GM21786 (cell line): ENCODE data around the gene GRIP1.

Experiments used
- ATAC-seq: cut with Tn5 transposase; IDR thresholded peaks from one replicate; pipeline ENCODE4 v1.9.1; 2021; ENCODE audit not compliant: unreplicated experiment

The GRIP1 gene

DNA sequence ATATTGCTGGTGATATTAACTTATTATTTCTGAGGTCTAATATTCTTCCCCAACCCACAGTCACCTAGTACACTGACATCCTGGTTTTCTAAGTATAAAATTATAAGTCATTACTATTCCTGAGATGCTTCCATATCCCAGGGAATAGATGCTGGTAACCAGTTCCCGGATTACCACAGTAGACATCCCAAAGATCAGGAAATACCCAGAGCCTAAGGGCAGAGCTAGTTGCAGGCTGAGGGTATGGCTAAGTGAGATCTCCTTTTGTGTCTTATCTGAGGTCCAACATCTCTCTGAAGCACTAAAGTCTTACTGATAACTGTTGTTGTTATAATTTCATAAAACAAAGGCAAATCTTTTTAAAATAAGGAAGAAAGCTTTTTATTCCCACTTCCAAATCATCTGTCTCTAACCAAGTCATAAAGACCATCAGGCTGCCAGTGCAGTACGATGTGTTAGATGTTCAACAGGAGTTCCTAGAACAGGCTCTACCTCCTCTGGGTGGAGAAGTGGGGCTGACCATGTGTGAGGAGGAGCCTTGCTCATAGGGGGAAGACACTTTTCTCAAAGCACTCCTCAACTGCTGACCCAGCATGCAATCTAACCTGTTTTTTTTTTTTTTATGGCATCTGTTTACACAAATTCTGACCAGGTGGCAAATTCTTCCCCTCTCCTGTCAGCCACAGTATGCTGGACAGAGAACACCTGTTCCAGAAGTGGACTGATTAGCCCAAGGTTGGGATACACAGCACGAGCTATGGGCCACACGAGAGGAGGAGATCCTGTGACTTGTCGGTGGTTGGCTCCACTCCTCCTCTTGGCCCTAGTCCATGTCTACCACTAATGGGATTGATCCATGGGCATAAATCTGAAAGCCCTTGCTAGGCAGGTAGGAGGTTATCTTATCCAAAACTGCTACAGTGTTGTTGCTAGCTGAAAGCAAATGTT, 16.1 kb upstream of the GRIP1 start:
- no peak for ATAC-seq

DNA sequence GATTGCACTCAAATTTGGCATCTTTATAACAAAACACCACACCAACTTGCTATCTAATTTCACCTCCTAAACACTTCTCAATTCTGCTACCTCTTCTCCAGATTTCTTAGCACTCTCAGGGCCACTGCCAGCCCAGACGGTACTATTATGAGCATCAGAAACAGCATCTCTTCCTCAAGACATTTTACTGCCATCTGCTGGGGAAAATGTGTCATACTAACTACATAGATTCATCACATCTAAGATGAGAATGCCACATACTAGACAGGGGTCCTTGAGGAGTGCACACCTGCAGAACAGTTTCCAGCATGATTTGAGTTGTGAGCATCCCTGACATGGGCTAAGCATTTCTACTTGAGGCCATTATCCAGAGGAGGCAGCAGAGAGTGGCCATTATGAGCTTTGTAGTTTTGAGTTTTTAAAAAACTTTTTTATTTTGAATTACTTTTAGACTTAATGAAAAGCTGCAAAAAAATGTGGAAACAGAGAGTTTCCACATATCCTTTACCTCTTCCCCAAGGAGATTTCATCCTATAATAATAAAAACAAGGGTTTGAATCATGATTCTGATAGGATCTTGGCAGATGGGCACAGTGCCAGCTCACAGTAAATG, 15.1 kb upstream of the GRIP1 start:
- peak; percentile 73 for ATAC-seq

DNA sequence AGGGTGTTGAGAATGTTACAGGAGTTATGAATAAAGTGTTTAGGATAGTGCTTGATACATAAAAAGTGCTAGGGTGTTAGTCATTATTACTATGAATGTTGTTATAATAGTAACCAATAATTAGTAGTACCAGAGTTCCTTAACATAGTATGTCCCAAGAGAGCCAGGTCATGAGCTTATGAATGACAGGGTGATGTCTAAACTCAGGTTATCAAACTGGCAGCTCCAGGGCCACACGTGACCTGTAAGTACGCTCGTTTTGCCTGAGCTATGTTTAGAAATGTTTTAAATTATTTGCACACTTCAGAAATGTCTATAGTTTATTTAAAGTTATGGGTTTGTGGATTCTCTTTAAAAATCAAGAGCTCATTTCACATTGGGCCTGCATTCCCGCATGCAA, 14.1 kb upstream of the GRIP1 start:
- ATAC-seq, result no peak

DNA sequence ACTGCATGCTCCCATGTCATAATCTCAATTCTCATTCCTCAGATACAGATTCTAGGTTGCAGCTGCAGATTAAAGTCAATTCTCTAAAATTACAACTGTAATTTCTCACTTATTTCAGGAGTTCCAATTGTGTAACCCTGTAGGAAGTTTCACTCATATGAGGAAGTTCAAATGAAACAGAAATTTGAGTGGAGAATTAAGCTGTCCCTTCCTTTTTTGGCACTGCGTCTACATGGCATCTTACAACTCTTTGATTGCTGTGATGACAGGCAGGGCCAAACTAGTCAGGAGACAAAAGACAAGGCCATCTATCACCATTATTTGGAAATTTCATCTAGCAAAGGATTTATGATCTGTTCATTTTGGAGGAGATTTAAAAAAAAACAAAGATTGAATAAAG, 13.3 kb upstream of the GRIP1 start:
- ATAC-seq, result no peak

DNA sequence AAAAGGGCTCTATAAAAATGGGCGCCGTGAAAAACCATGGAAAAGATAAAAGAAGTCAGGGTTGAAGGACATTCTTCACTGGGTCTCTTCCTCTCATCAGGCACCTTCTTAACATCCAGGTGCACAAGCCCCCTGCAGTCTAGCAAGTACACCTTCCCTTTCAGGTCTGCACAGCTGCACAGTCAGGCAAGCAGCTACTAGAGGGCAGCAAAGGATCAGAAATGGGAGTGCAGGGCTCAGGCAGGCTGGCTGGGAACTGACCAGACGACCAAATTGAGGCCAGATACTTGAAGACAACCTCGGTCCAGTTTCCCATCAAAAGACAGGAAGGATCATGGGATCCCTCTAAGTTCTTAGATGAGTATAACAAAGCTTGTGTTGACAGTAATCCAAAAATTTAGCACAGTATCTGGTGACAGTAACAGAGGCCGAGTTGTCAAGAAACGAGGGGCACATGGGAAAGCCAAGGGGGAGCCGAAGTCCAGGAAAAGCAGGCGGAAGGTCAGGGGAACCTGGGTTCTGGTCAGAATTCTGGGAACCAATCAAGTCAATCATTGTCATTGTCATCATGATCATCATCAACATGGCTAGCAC, 10.1 kb upstream of the GRIP1 start:
- peak; percentile 70 for ATAC-seq

DNA sequence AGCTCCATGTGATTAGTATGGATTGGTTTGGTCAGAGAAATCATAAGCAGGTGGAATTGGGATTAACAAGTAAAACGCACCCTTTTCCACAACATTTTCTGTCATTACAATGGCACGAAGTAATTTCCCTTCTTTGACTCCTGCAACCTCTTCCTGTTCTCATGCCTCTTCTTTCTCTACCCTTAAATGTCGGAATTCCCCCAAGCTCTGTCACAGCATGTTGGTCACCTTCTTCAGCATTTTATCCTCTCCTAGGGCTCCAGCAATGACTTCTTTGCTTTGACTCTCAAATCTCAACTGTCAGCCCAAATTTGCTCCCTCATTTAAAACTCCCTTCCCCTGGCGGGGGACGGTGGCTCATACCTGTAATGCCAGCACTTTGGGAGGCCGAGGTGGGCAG, 5.3 kb upstream of the GRIP1 start:
- ATAC-seq, result no peak

DNA sequence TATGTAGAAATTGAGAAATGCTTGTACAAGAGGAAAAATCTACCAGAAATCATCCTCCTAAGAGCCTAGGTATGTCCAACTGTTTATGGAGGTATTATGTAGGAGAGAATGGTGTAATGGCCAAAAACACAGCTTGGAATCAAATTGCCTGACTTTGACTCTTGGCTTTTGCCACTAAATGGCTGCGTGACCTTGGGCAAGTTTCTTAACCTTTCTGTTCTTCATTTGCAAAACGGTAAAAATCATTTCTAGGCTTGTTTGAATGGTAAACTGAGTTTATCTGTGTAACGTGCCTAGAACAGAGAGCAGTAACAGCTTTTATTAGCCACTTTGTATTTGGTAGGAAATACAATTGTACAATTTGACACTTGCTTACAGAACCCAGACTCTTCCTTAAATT, 4.9 kb upstream of the GRIP1 start:
- ATAC-seq, result no peak

DNA sequence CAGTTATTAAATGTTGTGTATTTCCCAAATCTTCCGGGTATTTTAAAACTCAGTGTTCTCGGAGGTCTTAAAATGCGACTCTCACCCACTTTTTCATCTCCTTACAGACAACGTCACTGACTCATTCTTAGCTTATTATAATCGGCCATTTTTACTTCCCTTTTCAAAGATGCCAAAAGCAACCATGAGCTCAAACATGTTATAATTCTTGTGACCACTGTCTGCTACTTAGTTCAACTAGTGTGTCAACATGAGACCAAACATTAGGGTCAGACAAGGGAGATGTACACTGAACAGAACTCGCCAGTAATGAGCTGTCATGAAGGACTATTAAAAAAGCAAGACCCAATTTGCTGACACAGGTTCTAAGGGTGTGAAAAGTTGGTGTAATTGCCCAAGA, 4.2 kb upstream of the GRIP1 start:
- ATAC-seq, result no peak

DNA sequence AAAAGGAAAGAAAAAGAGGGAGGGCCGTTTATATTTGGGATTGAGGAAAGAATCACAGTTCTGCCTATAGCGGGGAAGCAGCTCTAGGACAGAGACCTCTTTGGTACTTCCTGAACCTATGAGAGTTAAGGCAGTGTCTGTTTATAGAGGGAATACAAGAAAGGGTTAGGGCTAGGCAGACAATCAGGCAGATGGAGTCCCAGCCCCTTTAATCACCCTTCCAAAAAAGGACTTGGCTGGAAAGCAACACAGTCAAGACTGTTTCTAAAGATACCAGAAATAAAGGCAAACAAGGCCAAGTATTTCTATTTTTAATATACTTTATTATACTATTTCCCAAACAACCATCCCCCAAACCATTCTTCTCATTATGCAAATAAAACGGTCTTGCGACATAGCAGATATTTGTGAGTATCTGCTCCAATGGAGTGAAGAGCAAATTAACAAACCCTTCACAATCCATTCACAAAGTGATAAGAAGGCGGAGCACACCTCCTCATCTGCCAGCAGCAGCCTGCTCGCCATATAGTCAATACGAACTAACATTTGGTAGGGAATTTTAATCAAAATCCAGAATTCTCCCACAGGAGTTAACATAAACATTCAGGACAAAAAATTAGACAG, 697 bp upstream of the GRIP1 start:
- no peak for ATAC-seq

DNA sequence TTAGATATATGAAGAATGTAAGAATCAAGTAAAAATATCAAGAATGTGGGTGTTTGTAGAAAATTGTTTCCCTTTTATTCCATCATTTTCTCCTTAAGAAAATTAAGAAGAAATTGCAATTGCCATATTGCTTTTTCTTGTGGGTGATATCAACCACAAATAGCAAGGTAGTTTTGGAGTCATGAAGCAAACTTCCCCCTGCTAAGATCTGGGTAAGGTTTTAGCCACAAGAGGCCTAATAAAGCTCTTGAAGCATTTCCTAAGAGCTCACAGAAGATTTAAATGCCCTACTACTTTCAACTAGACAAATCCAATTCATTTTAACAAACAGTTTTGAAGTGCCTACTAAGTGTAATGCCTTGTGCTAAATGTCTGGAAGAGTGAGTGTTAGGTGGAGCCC, 2.6 kb downstream of the GRIP1 start:
- no peak for ATAC-seq

DNA sequence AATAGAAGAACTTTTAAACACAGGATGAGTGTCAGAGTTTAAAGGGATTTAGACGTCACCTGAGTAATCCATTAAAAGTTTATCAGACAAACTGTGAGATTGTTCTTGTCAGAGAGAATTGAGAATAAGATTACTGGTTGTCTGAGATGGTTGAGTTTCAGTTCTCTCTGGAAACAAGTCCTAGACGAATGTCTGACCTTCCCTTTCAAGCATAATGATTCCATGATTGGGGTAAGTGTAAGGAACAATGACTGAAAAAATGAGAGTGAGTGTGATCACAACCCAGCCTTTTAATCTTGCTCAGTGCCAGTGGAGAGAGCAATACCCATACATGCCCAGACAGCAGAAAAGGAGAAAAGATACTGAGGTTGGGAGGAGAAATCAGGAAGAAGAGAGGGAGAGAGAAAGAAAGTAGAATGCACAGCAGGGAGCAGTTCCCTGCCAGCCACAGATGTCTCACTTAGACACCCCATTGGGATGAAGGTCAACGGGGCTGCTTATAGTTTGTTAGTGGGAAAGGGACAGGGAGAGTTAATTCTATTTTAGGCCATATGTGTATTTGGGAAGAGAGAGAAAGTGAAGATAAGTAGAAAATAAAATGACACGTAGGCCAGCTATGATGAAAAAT, 4.3 kb downstream of the GRIP1 start:
- no peak for ATAC-seq

DNA sequence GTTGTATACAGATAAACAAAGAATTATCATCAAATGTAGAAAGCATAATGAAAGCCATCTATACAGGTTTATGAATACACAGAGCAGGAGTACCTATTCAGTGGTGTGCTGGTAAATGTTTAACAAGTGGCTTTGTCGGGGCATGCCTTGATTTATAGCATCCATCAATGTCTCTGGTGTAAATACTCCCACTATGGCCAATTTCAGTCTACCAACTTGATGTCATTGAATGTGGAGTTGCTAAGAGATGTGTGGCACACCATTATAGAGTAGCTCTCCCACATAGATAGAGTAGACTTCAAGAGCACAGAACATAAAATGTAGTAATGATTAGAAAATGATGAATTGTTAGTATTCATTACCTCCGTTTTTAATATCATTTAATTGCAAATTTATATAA, 9.3 kb downstream of the GRIP1 start:
- ATAC-seq, result no peak

DNA sequence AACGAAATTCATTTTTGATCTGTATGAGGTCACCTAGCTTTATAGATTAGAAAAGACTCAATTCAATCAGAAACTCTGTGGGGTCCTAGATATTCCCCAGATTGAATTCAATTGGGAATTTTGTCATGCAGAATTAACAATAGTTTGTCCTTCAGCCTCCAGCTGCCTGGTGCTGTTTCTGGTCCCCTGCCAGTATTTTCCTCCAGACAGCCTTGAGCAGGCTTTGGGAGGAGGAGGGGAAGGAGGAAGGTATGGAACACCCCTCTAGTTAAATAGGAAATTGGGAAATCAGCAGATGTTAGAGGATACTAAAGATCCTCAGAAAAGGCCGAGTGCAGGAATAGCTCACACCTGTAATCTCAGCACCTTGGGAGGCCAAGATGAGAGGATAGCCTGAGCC, 10.6 kb downstream of the GRIP1 start:
- no peak for ATAC-seq

DNA sequence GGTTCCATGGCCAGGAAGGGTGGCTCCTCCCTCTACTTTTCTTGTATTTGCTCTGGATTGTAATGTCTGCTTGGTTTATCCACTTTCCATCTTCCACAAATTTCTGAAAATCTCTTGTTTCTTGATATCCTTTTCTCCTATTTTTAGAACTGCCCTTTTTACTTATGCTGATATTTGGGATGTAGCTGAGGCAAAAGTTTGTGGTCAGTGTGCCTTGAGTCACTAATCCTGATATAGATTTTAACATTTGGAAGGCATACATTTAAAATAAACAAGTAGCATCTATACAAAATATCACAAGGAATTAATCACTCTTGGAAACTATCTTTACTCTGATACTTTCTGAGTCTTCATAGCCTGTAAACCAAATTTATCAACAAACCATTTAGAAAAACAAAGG, 11.0 kb downstream of the GRIP1 start:
- no peak for ATAC-seq

DNA sequence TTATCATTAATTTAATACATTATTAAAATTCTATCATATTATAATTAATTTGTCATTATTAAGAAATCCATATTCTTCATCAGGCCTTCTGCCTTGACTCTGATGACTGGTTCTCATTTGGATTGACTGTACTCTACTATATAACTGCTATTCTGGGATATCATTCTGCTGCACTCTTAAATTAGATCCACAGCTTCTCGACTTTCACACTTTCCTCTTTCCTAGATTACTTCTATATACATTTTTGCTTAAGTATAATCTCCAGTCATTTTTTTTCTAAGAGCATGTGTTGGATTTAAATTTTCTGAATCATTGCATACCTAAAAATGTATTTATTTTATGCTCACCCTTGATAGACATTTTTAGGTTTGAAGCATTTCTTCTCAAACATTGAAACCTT, 12.4 kb downstream of the GRIP1 start:
- ATAC-seq, result no peak

DNA sequence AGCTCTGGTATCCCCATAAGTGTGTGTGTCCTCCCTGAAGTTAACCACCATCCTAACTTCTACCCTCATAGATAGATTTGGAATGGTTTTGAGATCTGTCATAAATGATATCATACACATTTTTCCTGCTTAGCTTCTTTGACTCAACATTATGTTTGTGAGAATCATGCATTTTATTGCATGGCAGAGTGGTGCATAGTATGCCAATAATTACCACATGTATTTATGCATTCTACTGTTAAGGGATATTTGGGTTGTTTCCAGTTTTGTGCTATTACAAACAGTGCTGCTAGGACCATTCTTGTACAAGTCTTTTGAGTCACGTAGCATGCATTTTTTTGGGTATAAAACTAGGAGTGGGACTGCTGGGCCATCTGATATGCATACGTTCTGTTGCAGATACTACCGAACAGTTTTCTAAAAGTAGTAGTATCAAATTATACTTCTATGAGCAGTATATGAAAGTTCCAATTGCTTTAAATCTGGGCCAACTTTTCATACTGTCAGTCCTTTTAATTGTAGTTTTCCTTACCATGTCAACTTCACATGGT, 13.4 kb downstream of the GRIP1 start:
- no peak for ATAC-seq

DNA sequence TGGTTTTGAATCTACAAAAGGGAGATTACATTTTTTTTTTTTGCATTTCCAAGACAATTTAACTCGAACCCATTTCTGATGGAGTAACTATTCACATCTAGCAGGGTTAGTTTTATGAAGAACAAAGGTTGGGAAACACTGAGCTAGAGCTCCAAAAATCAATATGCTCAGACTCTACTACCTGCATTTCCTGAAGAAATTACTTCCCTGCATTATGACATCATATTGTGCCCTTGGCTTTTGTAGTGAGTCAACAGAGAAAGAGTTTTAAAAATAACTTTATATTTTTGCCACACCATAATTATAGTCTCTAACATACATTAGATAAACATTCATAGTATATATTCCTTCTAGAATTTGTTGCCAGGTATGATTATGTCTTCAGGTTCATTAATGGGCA, 14.8 kb downstream of the GRIP1 start:
- no peak for ATAC-seq

DNA sequence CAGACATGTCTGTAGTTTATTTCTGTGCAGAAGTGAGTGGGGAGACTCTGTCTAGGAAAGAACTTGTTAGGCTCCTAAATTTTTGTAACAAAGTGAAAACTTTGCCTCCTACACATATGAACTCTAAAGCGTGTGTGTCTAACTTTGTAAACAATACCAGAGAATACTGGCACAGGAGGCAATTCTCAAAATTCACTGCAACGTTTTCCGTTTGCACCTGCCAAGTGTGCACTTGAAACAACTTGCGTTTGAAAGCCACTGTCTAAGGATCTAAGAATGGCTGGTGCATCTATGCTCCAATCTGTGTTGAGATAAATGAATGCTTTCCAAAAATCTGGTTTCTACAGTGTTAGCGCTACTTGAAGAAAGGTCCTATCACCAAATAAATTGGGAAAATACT, 15.3 kb downstream of the GRIP1 start:
- no peak for ATAC-seq

DNA sequence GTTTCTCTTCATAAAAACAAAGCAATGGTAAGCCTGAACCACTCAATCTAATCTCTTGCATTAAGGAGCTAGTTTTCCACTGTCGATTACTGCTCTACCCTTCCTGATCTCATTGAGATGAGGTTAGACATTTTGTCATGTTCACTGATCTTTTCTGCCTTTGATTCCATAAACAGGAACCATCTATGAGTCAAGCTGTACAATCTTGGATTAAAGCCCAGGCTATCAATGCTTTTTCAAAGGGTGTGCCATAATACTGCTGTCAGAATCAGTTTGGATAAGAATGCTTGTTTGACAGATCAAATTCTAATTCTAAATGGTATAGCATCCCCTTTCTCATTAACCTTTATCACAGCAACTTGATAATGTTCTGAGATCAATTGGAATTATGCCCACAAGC, 16.1 kb downstream of the GRIP1 start:
- ATAC-seq, result no peak

DNA sequence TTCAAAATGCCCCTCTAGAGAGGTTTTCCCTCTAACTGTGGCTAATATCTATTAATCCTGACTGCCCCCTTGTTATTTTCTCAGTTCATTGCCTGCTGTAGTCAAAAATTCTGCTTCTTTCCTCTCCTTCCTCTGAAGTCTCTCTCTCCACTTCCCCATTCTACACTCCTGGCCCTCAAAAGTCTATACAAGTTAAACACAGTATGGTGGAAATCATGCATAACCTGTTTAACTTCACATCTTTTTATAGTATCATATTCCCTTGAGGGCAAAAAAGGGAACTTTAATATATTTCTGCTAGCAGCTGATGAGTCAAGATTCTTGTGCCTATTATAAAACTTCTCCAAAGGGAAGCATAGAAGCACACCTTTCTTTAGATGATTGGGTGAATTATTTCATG, 16.7 kb downstream of the GRIP1 start:
- ATAC-seq, result no peak

DNA sequence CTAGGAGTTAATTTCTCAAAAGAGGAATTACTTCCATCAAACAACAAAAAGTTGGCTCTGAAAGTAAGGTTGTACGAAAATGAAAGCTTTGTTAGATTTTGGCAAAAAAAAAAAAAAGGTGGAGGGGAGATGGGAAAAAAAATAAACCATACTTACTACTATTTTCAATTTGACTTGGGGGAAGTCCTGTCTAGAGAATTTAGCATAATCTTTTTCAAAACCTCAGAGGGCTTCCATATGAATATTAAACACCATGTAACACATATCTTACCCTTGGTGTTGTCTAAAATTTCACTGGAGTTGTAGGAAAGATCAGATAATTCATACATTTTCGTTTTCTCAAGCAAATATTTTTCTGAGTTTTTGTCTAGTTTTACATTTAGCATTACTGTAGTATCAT, 17.5 kb downstream of the GRIP1 start:
- peak; percentile 41 for ATAC-seq
